Colonic mucosa (tissue), 4 donors: ENCODE data around the gene TECPR2. TPM values are rescaled to one million over a fixed set of nuclear protein-coding genes. Genes with fewer than 3 reads are reported as not detected.

ENCODE experiments used
- DNase-seq: peaks from one replicate; pipeline ENCODE4 v3.0.0-alpha.2; 2020
- H3K27ac ChIP-seq: fragments of 200-600 bp; one replicate; pipeline ENCODE4 v1.8.0; 2021
- H3K27me3 ChIP-seq: fragments of 200-600 bp; one replicate; pipeline ENCODE4 v1.8.0; 2021
- H3K36me3 ChIP-seq: fragments of 200-600 bp; one replicate; pipeline ENCODE4 v1.8.0; 2021
- H3K4me1 ChIP-seq: fragments of 200-600 bp; one replicate; pipeline ENCODE4 v1.8.0; 2021; ENCODE audit warnings: mild to moderate bottlenecking
- H3K4me3 ChIP-seq: fragments of 200-600 bp; one replicate; pipeline ENCODE4 v1.8.0; 2021
- H3K9ac ChIP-seq, 2 donors: one replicate each; pipeline ENCODE4 v1.7.0; 2013; ENCODE audit warnings: control low read depth in 2 of 2, low read depth in 2 of 2, low read length in 2 of 2
- H3K9me3 ChIP-seq: fragments of 200-600 bp; one replicate; pipeline ENCODE4 v1.8.0; 2021
- intact Hi-C: fragments of 100-400 bp; cut with DNase I; formaldehyde crosslinking; loops from one replicate; pipeline ENCODE4 v1.14.1; 2022
- total RNA-seq, 2 donors: library from RNA; stranded (reverse); fragmentation: NEBNext Ultra II Directional in 1 of 2; extraction: Animal tissue kit (Norgen Biotek cat#: 25700) in 1 of 2; gene quantifications; one replicate each; pipeline ENCODE4 v1.2.1, GENCODE V29; 2021
- TF ChIP-seq, protein P1 (sequence below): fragments of 200-600 bp; IDR thresholded peaks from one replicate; pipeline ENCODE4 v1.8.0; 2022; ENCODE audit warnings: antibody characterized with exemption, mild to moderate bottlenecking
- donor health status: healthy.
- donor health status: DM: no; HTN: no; CAD: no.
- donor health status: DM: no; HTN: no; CAD: no.

TECPR2 gene
- total RNA-seq, 2 donors from 2014 or later: 16.5 to 18.2 TPM

DNA sequence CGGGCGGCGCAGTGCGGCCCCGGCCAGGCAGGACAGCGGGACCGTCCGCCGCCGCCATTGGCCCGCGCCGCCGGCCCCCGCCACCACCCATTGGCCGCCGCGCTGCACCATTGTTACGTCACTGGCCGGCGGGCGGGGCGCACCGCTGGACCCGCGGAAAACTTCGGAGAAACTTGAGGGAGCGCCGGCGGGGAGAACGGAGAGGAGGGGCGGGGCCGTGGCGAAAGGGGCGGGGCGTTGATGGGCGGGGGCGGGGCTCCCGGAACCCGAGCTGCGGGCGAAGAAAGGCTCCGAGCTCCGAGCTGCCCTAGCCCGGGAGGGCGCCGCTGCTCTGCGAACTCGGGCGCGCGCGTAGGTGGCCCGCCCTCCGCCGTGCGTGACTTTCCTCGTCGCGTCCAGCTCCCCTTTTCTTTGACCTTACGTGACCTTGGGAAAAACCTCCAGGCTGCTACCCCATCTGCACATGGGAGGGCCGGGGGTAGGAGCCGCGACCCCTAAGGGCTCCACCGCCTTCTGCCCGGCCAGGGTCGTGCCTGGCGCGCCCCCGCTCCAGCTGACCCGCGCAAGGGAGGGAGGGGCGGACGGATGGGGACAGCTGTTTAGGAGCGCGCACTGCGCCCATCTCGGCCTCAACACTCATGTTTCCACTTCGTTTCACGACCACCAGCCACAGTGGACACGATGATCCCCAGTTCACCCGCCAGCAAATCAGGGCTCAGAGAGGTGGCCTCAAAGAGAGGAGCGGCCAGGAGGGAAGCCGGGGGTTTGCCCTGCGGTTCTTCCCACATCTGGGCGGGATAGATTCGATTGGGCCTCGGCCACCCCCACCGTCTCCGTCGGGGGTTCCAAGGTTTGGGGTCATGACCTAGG is 147.2 kb downstream of the TECPR2 start, which contains the start of gene ANKRD9:
Gene ANKRD9, minus strand, starts transcription at position 31 of the 870 bp plus-strand sequence. CDS start 1,887 bp downstream, outside the sequence.
- no peaks in the 10 kb centered on the region for H3K27me3 ChIP-seq
- H3K4me3 ChIP-seq: peak within 1 kb of the TSS; percentile 69
- peak; percentile 96 for DNase-seq
- peaks cover 9% of the 10 kb centered on the region for H3K4me1 ChIP-seq
- intact Hi-C loops: no loop called here
- TF ChIP-seq, protein P1, sequence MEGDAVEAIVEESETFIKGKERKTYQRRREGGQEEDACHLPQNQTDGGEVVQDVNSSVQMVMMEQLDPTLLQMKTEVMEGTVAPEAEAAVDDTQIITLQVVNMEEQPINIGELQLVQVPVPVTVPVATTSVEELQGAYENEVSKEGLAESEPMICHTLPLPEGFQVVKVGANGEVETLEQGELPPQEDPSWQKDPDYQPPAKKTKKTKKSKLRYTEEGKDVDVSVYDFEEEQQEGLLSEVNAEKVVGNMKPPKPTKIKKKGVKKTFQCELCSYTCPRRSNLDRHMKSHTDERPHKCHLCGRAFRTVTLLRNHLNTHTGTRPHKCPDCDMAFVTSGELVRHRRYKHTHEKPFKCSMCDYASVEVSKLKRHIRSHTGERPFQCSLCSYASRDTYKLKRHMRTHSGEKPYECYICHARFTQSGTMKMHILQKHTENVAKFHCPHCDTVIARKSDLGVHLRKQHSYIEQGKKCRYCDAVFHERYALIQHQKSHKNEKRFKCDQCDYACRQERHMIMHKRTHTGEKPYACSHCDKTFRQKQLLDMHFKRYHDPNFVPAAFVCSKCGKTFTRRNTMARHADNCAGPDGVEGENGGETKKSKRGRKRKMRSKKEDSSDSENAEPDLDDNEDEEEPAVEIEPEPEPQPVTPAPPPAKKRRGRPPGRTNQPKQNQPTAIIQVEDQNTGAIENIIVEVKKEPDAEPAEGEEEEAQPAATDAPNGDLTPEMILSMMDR: no peak
- H3K9me3 ChIP-seq: no peaks in the 10 kb centered on the region
- peak within 1 kb of the TSS; percentile 95 for H3K27ac ChIP-seq
- H3K36me3 ChIP-seq: no peaks in the 10 kb centered on the region
- H3K9ac ChIP-seq: peak within 1 kb of the TSS; percentile 82 to 99

DNA sequence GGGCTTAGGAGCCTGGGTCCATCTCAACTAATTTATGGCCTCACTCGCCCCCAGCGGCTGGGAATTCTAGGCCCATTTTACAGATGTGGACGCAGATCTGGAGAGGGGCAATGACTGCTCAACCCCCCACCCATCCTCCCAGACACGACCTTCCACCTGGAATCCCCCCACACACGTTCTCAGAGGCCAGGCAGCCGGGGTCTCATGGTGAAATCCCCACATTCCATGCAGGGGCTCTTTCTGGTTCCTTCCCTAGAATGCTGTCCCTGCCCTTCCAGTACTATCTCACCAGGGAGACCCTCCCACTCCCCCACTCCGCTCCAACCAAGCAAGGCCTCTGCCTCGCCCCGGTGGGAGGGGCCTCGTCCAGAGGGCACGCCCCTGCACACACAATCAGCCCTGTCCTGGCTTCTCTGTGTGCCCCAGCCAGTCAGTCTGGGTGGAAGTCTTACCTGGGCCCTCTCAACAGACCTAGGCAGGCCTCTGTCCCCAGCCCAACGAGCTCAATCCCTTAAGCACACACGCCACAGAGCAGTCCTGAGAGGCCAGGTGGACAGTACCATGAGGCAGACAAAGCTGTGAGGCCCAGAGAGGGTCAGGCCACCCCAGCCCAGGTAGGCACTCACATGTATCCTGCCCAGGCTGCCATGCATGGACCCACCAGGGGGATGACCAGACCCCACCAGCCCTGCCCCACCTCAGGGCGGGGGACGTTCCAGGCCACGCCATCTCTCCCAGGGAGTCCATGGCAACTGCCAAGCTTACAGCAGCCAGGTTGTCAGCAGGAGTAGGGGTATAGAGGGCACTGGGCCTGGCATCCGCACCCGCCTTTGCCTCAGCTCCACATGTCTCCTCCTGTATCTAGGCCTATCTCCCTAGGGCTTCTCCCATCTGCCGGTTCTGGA is 148.1 kb downstream of the TECPR2 start:
- no peaks in the 10 kb centered on the region for H3K27me3 ChIP-seq
- H3K36me3 ChIP-seq: no peaks in the 10 kb centered on the region
- DNase-seq: peak; percentile 94
- H3K9me3 ChIP-seq: no peaks in the 10 kb centered on the region
- peak overlapping the region; percentile 69 for H3K4me3 ChIP-seq
- peaks cover 9% of the 10 kb centered on the region for H3K4me1 ChIP-seq
- TF ChIP-seq, protein P1: no peak
- intact Hi-C loops: no loop called here
- peak overlapping the region; percentile 82 to 94 for H3K9ac ChIP-seq
- H3K27ac ChIP-seq: peak overlapping the region; percentile 93

DNA sequence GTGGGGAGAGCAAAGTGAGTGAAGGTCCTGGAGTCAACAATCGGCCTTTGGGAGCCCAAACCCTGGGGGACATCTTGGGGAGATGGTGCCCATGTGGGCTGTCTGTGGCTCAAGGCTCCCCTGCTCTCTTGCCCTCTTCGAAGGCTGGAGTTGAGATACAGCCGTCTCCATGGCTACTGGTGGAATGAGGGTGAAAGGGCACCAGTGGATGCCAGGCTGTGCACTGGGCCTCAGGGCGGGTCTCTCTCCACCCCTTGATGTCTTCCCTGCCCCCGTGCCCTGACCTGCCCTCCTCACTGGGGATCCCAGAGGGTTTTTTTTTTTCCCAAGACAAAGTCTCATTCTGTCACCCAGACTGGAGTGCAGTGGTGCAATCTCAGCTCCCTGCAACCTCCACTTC is 148.8 kb downstream of the TECPR2 start:
- H3K4me1 ChIP-seq: peaks cover 9% of the 10 kb centered on the region
- intact Hi-C loops: no loop called here
- H3K27me3 ChIP-seq: no peaks in the 10 kb centered on the region
- no peaks in the 10 kb centered on the region for H3K9me3 ChIP-seq
- H3K4me3 ChIP-seq: no peak overlapping the region
- no peaks in the 10 kb centered on the region for H3K36me3 ChIP-seq
- H3K9ac ChIP-seq: peak overlapping the region; percentile 52 to 94
- peak overlapping the region; percentile 93 for H3K27ac ChIP-seq
- TF ChIP-seq, protein P1: no peak
- peak; percentile 83 for DNase-seq

DNA sequence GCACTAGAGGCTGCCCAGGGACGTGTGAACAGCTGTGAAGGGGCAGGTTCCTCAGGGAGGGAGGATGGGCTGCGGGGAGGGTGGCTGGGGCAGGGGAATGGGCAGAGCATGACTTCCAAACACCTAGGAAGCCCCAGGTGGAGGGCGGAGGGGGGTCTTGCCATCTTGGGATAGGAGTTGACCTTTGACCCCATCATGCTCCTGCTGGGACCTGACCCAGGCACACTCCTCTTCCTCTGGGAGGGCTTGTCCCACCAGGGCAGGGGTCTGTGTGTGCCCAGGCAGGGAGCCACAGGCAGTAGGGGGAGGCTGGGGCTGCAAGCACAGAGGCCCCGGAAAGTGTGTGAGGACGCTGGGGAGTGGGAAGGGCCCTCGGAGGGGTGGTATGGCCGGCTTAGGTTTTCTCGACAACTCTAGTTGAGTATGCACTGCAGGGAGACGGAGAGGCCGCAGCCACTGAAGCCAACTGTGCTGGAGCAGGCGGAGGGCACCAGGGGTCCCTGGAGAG is 150.1 kb downstream of the TECPR2 start:
- intact Hi-C loops: no loop called here
- peaks cover 9% of the 10 kb centered on the region for H3K4me1 ChIP-seq
- TF ChIP-seq, protein P1: no peak
- H3K9me3 ChIP-seq: no peaks in the 10 kb centered on the region
- H3K36me3 ChIP-seq: no peaks in the 10 kb centered on the region
- no peak for DNase-seq
- H3K9ac ChIP-seq: no peak overlapping the region
- no peak overlapping the region for H3K27ac ChIP-seq
- no peaks in the 10 kb centered on the region for H3K27me3 ChIP-seq
- no peak overlapping the region for H3K4me3 ChIP-seq
